KOPT-K1 (cell line): ENCODE data around the gene HSFX4.

Source experiments
- H3K27ac ChIP-seq: fragments of 200-600 bp; sonication (generic); 2 replicates; pipeline ENCODE4 v1.5.1; 2016; ENCODE audit warnings: antibody characterized with exemption, mild to moderate bottlenecking, low read depth, low read length; ENCODE audit not compliant: poor library complexity, severe bottlenecking
- H3K36me3 ChIP-seq: fragments of 200-600 bp; sonication (generic); 2 replicates; pipeline ENCODE4 v1.5.1; 2017; ENCODE audit warnings: antibody characterized with exemption, mild to moderate bottlenecking, low read length, moderate library complexity; ENCODE audit not compliant: insufficient read depth
- H3K9me3 ChIP-seq: fragments of 200-600 bp; sonication (generic); 2 replicates; pipeline ENCODE4 v1.5.1; 2017; ENCODE audit warnings: antibody characterized with exemption, low read length, mild to moderate bottlenecking; ENCODE audit not compliant: insufficient read depth, poor library complexity, severe bottlenecking

HSFX4 gene

DNA sequence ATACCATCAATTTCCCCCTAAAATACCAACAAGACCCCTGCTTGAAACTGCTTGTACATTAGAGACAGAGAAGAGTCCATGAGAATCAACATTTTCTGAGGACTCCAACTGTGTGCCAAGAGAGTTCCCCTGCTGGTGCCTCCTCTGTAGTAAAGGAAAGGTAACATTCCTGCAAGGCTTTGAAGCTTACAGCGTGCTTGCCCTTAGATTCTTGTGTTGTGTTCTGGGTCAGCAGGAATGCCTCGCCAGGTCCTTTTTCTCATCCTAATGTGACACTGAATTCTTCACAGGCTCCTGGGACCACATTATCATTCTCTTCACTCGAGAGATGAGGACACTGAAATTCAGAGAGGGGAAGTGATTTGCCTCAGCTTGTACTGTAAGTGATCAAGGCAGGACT, 18.6 kb downstream of the HSFX4 start:
- no peak overlapping the region for H3K27ac ChIP-seq
- H3K36me3 ChIP-seq: peaks cover 12% of the 10 kb centered on the region; the same call in 1 of the 2 replicates
- no peaks in the 10 kb centered on the region for H3K9me3 ChIP-seq

DNA sequence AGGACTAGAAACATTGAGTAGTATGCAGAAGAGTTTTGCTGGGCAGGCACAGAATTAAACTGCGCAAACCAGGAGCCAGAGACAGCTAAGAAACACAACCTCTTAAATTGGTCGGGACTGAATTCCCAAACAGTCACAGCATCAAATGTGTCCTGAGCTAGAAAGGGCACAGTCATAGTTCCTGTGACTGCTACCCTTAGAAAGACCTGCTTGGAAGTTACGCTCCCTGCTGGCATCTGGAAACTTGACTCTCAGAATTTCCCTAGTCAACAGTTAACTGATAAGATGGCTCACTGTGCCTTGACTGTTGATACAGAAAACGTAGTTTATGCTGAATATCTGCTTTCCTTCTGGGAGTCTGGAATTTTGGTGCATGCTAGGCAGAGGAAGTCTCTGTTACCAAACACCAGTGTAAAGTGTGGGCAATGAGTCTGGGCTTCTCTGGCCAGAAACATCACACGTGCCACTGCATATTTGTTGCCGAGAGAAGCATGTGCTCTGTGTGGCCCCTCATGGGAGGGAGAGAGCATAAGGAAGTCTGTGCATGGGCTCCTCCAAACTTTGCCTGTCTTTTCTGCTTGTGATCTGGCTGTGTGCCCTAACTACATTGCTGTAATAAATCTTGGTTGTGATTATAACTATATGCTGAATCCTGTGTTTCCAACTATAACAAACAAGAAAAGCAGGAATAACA, 20.5 kb downstream of the HSFX4 start:
- Histone ChIP-seq H3K9me3 (no peaks in the 10 kb centered on the region), H3K27ac (no peak overlapping the region), H3K36me3 (peaks cover 12% of the 10 kb centered on the region; the same call in 1 of the 2 replicates)

DNA sequence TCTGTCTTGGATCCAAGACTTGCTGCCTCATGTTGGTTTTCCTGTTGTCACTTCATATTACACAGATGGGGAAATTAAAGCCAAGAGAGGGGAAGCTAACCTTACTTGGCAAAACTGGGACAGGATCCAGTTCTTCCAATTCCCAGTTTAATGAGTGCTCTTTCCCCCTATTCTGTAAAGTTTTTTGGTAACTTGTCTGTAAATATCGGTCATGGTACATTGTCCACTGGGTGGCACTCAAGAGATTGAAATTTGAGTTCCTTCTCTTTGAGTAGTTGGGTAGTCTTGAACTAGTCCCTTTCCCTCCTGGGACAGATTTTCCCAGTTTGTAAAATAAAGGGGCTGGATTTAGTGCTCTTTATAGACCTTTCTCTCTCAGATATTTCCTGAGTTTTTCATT, 21.3 kb downstream of the HSFX4 start:
- no peak overlapping the region for H3K27ac ChIP-seq
- peaks cover 12% of the 10 kb centered on the region; the same call in 1 of the 2 replicates for H3K36me3 ChIP-seq
- H3K9me3 ChIP-seq: no peaks in the 10 kb centered on the region

DNA sequence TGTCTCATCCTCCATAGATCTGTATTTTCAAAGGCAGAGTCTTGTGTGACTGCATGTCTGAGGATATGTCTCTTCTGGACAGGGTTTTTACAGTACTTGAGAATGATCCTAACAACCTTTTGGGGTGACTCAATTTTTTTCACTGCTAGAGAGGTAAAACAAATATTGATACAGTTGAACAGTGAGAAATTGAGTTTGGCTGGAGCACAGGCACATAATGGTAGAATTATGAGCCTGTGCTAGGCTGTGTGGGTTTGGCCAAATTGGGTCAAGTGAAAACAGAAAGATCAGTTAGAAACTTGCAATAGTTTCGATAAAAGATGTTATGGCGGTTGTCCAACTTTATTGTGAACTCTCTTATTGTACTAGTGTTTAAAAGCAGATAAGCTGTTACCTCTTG, 32.2 kb downstream of the HSFX4 start:
- peaks cover 15% of the 10 kb centered on the region; the same call in 1 of the 2 replicates for H3K36me3 ChIP-seq
- H3K9me3 ChIP-seq: no peaks in the 10 kb centered on the region
- H3K27ac ChIP-seq: no peak overlapping the region

DNA sequence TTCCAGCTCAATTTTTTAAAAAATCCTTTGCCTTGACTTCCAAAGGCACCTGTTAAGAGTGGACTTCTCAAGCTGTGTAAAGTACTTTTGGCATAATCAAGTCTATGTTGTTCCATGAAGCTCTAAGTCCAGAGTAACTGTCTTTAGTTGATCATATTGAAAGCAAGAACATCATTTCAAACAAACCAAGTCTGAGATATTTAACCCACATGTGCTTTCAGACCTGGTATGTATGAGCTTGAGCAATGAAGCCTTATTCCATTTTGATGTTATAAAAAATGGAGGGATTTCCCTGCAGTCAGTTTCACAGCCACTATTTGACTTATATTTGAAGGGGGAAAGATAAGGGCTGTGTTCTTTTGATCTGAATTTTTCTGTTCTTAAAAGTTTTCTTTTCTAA, 32.6 kb downstream of the HSFX4 start:
- no peaks in the 10 kb centered on the region for H3K9me3 ChIP-seq
- H3K36me3 ChIP-seq: peaks cover 15% of the 10 kb centered on the region; the same call in 1 of the 2 replicates
- no peak overlapping the region for H3K27ac ChIP-seq

DNA sequence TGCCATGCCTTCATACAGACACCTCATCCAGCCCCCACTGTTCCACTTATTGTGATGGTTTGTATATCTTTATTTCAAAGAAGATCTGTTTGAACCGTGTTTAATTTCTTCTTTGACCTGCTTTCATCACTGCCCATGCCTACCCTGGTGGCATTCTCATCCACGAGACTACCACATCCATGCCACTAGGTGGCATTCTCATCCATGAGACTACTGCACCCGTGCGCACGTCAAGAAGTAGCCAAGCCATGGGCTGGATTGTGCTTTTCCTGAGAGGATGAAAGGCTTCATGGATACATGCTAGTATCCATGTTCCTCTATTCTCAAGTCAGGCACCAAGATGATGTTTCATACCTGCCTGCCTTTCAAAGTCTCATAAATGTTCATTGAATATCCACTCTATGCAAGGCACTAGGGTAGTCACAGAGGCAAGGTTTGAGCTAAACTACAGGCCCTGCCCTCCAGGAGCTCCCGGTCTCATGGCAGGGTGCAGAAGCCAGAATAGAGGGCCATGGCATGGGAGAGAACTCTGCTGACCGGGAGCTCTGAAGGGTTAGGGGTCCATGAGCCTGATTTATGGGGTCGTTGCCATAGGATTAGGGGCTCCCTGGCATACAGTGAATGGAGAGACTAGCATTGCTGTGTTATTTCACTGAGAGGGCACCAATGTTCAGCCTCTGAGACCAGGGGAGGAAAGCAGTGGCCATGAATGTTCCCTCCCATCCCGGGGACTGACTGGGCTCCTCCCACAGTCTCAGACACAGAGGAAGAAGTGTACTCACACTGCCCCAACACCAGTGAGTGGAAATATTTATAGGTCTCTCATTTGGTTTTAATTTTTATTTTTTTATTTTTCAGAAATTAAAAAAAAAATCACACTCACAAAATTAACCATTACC, 33.7 kb downstream of the HSFX4 start:
- no peak overlapping the region for H3K27ac ChIP-seq
- no peaks in the 10 kb centered on the region for H3K9me3 ChIP-seq
- H3K36me3 ChIP-seq: peaks cover 15% of the 10 kb centered on the region; the same call in 1 of the 2 replicates

DNA sequence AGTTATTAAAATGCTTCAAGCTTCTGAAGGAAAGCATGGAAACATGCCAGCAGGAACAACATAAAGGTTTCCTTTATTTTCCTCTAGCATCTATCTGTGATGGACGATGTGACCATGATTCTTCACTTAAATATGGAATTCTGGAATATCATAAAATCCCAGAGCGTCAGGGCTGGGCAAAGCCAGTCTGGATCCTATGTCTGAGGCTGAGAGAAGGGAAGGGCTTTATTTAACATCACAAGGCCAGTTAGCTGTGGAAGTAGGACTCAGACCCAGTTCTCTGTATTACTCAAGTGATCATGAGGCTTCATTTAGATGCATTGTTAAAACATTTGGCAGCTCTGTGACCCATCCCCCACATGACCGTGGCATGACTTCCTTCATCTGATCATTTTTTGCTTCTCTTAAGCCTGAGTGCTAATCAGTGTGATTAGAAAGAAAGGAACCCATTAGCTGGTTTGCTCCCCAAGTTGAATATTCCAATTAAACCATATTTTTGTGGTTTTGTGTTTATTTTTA, 49.8 kb downstream of the HSFX4 start:
- no peaks in the 10 kb centered on the region for H3K36me3 ChIP-seq
- H3K9me3 ChIP-seq: no peaks in the 10 kb centered on the region
- H3K27ac ChIP-seq: no peak overlapping the region
